DMS53 treated with DMSO at 0.1 percent for 48 hours (cell line): ENCODE results near the gene TOB2.
A peak's percentile ranks its signal among the peaks of the same experiment; 100 is the strongest.

Experiments
- DNase-seq: peaks from one replicate; lab custom pipeline; 2025; ENCODE audit not compliant: unreplicated experiment; lab: John Stamatoyannopoulos, UW

The TOB2 gene

GRCh38 chr22:41446639-41447434 lies at the start of gene TOB2:
Gene TOB2 (minus strand): TSS chr22:41446801. CDS start chr22:41437345, 9,456 bp downstream.
- peak; percentile 66 for DNase-seq

- no peak for DNase-seq
Measured at GRCh38 chr22:41491374-41492100, 44.9 kb upstream of the TOB2 start.

DNA sequence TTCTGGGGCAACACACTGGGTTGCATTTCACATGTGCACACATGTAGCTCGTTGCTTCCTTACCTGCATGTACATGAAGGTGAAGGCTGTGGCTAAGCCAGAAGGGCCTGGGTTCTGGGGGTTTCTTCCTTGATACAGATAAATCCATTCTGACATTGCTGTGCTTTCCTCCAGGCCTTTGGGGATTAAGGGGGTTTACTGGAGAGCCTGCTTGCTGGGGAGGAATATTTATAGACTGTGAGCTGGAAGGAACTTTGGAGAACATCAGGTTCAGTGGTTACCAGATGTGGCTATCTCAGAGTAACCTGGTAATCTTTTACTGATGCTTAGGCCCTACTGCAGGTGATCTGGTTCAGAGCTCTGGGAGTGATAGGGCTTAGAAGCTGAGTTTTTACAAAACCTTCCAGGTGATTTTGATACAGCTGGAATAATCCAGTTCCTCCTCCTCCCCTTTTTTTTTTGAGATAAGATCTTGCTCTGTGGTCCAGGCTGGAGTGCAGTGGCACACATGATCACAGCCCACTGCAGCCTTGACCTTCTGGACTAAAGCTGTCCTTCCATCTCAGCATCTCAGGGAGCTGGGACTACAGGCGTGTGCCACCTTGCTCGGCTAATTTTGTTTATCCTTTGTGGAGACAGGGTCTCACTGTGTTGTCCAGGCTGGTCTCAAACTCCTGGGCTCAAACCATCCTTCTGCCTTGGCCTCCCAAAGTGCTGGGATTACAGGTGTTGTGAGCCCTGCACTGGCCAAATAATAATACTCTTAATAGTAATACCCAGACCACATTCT lies 42.2 kb upstream of the TOB2 start:
- no peak for DNase-seq

DNA sequence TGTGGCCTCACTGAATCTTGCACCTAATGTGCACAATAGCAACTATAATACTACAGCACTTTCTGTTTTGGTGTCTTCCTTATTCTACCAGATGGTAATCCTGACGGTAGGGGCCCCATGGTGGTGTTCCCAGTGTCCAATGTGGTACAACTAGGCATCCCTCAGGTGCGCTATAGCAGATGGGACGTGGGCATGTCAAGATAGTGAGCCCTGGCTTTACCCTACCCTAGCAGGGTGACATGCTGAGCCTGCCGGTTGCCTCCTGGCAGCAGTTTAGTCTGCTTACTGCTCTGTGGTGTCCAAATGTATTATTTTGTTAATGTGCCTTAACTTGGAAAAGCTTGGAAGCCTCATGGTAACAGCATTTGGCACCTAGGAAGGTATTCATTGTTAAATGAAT lies 41.5 kb upstream of the TOB2 start:
- no peak for DNase-seq

DNA sequence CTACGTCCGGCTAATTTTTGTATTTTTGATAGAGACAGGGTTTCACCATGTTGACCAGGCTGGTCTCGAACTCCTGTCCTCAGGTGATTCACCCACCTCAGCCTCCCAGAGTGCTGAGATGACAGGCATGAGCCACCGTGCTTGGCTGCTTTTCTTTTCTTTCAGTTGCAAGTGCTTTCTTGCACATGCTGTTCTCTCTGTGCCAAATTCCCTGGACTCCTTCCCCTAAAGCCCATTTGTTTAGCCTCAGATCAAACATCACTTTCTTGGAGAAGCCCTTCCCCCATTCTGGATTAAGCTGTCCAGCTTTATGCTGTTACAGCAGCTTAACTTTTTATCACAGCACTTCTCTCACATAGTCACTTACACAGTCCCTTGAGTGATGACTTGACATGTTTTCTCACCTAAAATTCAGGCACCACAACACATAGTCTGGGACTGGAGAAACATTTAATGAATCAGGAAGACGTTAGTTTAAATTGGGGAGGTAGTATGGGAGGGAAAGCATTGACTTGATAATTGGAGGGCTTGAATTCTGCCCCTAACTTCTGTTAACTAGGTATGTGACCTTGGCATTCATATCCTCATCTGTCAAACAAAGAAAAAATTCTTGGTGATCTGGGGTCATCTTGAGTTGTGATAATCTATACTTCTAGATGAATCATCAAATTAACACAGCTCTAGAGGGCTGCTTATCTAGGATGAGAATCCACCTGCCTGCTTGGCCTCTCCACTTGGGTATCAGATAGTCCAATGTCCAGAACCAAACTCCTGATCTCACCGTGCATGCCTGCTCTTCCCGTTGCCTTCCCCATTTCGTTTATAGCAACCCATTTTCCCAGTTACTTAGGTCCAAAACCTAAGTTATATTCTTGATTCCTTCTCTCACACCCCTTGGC lies 40.7 kb upstream of the TOB2 start:
- no peak for DNase-seq

DNA sequence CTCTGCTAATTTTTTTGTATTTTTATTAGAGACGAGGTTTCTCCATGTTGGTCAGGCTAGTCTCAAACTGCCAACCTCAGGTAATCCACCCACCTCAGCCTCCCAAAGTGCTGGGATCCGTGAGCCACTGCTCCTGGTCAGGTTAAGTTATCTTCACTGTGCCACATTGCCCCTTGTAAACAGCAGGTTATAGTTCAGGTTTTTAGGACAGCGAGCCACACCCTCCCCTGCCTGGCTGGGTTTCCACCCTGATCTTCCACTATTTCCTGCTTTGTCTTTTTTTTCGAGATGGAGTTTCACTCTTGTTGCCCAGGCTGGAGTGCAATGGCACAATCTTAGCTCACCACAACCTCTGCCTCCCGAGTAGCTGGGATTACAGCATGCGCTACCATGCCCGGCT lies 38.4 kb upstream of the TOB2 start:
- DNase-seq, result no peak

DNA sequence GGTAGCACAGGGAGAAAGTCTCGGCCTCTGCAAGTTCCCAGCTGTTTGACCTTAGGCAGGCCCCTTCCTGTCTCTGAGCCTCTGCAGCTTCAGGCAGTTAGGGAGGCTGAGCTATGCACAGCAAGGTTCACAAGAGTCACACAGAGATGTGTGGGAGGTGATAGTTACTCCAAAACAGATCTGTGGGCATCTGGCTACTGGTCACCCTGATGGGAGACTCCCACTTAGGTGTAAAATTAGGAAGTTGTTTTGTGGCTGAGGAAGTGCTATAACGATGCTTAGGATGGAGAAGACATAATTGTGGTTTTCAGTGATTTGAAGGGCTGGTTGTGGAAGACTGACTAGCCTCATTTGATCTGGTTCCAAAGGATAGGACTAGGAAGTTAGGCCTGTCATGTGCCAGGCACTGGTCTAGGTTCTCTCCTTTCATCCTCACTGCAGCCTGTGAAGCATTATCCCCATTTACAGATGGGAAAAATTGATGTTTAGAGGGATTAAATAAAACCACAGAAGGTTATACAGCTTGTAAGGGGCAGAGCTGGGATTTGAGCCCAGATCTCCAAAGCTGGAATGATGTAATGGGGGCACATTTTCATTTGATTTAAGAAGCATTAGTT lies 35.8 kb upstream of the TOB2 start:
- no peak for DNase-seq

GRCh38 chr22:41481925-41482318 lies 35.3 kb upstream of the TOB2 start:
- no peak for DNase-seq

DNA sequence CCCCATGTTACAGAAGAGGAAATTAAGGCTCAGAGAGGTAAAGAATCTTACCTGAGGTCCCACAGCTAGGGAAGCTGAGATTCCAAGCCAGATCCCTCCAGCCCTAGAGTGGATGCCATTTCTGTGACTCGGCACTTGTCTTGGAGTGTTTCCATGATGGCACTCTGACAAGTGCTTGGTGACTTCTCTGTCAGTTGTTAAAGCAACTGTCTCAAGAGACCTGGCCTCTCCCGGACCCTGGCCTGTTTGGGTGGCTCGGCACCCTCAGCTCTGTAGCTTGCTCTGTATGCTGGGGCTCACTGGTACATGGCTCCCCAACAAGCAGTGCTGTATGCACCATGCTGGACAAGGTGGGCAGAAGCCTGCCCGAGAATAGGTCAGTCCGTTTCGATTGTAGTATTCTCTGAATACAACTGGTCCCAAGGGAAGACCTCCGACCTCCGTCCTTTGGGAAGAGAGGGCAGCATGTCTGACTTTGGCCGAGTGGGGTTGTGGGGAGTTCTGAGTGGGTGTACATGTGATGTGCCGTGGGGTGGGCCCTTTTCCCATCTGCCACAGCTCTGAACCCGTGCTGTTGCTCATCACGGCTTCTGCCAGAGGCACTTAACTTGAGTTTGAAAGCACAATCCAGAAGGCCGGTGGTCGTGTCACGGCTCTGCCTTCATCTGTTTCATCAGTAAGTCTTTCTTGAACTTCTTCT lies 34.7 kb upstream of the TOB2 start:
- no peak for DNase-seq

DNA sequence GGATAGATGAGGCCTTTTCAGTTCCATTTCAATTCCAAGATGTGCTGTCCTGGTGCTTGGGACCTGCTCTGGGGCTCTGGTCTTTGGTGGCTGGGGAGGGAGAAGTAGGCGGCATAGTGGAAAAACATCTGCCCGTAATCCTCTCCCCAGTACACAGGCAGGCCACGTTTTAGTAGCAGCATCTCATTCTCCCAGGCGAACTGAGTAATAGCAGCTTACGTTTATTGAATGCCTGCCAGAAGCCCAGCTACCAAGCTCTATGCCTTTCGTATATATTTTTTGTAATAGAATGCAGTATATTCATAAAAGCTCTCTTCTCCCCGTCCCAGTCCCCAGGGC lies 33.8 kb upstream of the TOB2 start:
- no peak for DNase-seq

- no peak for DNase-seq
Measured at GRCh38 chr22:41479671-41480396, 33.2 kb upstream of the TOB2 start.

DNA sequence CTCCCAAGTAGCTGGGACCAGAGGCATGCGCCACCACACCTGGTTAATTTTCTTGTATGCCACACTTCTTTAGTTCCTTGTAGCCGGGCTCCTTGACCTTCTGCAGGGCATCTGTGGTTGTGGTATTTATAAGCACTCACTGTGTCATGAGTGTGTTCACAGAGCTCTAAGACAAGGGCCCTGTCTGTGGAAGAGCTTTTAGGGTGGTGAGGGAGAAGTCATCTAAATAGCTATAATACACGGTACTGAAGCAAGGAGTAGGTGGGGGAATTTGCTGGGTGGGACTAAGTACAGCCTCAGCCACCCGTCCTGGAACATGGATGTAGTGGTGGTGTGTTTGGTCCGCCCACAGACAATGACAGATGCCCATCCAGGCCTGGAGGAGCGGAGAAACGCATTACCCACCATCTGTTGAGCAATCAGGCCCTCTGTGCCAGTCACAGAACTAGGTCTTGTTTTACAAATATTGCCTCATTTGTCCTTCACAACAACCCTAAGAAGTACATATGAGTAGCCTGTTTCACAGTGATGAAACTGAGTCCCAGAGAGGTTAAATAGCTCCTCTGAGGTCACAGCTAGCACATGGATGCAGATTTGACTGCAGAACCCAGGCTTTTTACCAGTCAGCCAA lies 32.4 kb upstream of the TOB2 start:
- DNase-seq, result no peak

DNA sequence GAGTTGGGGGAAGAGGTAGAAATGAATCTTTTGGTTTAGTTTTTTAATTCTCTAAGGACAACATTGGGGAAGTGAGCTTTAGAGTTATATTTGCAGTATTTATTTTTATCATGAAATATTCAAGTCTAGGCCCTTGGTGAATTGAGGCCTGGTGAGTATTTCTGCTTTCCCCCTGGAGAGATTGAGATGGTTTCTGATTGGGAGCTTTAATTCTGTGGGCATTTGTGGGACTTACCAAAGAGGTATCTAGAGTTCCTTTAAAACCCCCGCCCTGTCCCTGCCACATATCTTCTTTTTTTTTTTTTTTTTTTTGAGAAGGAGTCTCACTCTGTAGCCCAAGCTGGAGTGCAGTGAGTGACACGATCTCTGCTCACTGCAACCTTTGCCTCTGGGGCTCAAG lies 31.9 kb upstream of the TOB2 start:
- DNase-seq, result no peak

DNA sequence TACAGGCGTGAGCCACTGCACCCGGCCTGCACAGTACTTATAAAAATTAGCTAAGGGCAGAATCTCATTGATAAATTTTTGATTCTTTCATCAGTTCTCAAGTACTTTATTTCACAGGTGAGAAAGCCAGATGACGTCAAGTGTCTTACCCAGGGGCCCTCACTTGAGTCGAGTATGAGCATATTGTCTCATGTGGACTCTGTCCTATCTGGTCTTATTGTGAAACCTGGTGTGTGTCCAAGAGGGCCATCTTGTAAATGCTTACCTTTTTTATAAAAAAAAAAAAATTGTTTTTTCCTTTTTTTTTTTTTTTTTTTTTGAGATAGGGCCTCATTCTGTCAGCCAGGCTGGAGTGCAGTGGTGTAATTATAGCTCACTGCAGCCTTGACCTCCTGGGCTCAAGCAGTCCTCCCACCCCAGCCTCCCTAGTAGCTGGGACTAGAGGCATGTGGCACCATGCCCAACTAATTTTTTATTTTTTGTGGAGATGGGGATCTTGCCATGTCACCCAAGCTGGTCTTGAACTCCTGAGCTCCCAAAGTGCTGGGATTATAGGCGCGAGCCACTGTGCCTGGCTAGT lies 28.4 kb upstream of the TOB2 start:
- no peak for DNase-seq

DNA sequence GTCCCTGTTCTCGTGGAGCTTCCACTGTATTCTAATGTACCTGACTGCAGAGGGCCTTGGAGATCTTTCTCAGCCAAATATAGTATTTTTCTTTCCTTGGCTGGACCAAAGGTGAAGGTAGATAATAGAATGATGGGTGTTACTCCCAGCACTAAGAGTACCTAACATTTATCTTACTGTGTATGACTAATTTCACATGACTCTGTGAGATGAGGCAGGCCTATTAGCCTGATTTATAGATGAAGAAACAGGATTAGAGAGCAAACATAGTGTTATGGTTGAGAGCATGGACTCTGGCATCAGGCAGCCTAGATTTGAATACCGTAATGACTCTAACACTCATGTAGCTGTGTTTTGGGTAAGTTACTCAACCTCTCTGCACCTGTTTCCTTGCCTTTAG lies 25.0 kb upstream of the TOB2 start:
- no peak for DNase-seq

GRCh38 chr22:41470886-41471285 lies 24.3 kb upstream of the TOB2 start:
- no peak for DNase-seq

DNA sequence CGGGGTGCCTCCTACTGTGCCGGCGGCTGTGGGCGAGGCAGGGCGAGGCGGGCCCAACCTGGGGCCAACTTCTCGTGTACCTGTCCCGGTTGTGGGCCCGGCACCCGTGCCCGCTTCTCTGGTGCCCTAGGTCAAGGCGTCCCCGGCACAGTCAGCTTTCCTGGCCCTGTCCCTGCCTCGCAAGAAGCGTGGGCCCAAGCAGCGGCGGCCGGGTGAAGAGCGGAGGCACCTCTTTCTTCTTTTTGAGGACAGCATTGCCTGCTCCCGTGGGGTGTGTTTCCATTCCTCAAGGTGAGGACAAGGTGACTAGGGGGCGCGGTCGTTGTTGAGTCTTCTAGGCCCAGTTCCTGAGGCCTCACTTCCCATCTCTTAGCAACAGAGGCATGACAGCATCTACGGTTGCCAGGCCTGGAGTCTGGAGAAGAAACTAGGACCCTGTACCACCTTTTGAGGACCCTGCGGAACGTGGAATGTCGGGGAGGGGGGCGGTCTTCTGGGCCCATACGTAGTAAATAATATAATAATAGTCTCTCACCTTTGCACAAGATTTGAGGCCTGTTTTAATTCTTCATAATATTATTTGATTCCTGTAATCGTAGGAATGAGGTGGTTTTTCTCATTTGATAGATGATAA lies 22.7 kb upstream of the TOB2 start:
- no peak for DNase-seq
